Esophagus squamous epithelium (tissue), 4 donors: Measurements from ENCODE around the gene FFAR1.

ENCODE experiments used
- CTCF ChIP-seq, 6 experiments: fragments of 450-650 bp in 4 of 6; fragments of 200-600 bp in 2 of 6; sonication (generic) in 2 of 6; IDR thresholded peaks; one replicate each; pipeline ENCODE4 v1.5.1; 2016 to 2019; ENCODE audit warnings: antibody characterized with exemption in 6 of 6, mild to moderate bottlenecking in 4 of 6, moderate library complexity in 4 of 6
- POLR2A ChIP-seq, 4 donors: fragments of 450-650 bp; IDR thresholded peaks; one replicate each; pipeline ENCODE4 v1.6.1; 2017; ENCODE audit warnings: antibody characterized with exemption in 4 of 4, mild to moderate bottlenecking in 4 of 4, moderate library complexity in 3 of 4

GRCh38 chr19:35360880-35361420 lies 13.2 kb downstream of the FFAR1 start:
- no peak for TF ChIP-seq POLR2A (IDR thresholded peaks at IDR 0.05)
- TF ChIP-seq CTCF (IDR thresholded peaks at IDR 0.05), result no peak
